Right lobe of liver (tissue), 4 donors: ENCODE data around the gene NME9.

Experiments
- CTCF ChIP-seq, 4 donors: fragments of 200-600 bp in 3 of 4; fragments of 450-650 bp in 1 of 4; IDR thresholded peaks; one replicate each; pipeline versions ENCODE4 v1.5.1 to v1.8.0; 2016 to 2022; ENCODE audit warnings: antibody characterized with exemption in 4 of 4, mild to moderate bottlenecking in 2 of 4
- POLR2A ChIP-seq: fragments of 450-650 bp; IDR thresholded peaks from one replicate; pipeline ENCODE4 v1.6.1; 2017; ENCODE audit warnings: antibody characterized with exemption, mild to moderate bottlenecking
- donor health status: DM: no; HTN: no; CAD: no.
- donor health status: DM: no; HTN: no; CAD: no.
- donor health status: DM: no; HTN: yes; CAD: no.

DNA sequence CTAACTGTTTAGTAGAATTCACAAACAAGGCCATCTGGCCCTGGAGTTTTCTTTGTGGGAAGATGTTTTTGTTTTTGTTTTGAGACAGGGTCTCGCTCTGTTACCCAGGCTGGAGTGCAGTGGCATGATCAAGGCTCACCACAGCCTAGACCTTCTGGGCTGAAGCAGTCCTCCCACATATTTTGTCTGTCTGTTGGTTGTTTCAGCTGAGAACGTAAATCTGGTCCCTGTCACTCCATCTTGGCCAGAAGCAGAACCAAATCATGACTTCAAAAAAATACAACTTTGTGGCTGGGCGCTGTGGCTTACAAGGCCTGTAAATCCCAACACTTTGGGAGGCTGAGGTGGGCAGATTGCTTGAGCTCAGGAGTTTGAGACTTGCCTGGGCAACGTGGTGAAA, 45.8 kb upstream of the NME9 start:
- TF ChIP-seq CTCF (IDR thresholded peaks at IDR 0.05) (no peak), POLR2A (no peak)
